ENCODE data around the gene MTG2. TPM values are rescaled to one million over a fixed set of nuclear protein-coding genes. Genes with fewer than 3 reads are reported as not detected.

MTG2 gene
- total and polyA plus RNA-seq, 4 donors = 13.0 to 28.0 (median 24.4) TPM

DNA sequence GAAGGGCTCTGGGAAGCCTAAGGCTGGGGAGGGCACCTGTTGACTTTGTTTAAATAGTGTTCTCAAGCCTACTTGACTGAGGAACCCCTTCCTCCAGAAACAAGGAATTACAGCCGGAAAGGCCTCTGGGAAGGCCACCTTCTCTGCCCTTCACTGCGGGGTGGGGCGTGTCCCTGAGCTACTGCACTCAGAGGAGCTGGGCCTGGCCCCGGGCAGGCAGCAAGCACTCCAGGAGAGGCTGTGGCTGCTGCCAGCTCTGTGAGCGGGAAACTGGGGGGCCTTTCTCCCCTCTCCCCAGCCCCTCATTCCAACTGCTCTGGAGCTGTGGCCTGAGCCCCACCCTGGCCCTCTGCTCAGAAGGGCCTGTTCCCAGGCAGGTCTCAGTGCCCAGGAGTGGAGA, 51.5 kb downstream of the MTG2 start:
- Histone ChIP-seq H3K4me3 (ENCODE audit: low read depth in 1 of 3, low read length in 3 of 3) (no peak overlapping the region), H3K27me3 (ENCODE audit: control insufficient read depth in 4 of 4, insufficient read depth in 4 of 4, low read length in 3 of 4) (no peaks in the 10 kb centered on the region), H3K4me1 (ENCODE audit: control insufficient read depth in 4 of 4, insufficient read depth in 4 of 4, low read length in 3 of 4) (peaks cover 4 to 14% (median 6%) of the 10 kb centered on the region in 4 donors), H3K9me3 (ENCODE audit: control insufficient read depth in 4 of 4, low read length in 3 of 4) (no peaks in the 10 kb centered on the region), H3K36me3 (ENCODE audit: control insufficient read depth in 4 of 4, insufficient read depth in 3 of 4, low read depth in 1 of 4, low read length in 3 of 4) (no peaks in the 10 kb centered on the region), H3K27ac (ENCODE audit: low read depth in 1 of 2, low read length in 2 of 2) (no peak overlapping the region), H3K9ac (ENCODE audit: low read depth in 1 of 2, low read length in 2 of 2) (no peak overlapping the region)
- no peak for DNase-seq (ENCODE audit: low spot score)
- TF ChIP-seq, protein P1, sequence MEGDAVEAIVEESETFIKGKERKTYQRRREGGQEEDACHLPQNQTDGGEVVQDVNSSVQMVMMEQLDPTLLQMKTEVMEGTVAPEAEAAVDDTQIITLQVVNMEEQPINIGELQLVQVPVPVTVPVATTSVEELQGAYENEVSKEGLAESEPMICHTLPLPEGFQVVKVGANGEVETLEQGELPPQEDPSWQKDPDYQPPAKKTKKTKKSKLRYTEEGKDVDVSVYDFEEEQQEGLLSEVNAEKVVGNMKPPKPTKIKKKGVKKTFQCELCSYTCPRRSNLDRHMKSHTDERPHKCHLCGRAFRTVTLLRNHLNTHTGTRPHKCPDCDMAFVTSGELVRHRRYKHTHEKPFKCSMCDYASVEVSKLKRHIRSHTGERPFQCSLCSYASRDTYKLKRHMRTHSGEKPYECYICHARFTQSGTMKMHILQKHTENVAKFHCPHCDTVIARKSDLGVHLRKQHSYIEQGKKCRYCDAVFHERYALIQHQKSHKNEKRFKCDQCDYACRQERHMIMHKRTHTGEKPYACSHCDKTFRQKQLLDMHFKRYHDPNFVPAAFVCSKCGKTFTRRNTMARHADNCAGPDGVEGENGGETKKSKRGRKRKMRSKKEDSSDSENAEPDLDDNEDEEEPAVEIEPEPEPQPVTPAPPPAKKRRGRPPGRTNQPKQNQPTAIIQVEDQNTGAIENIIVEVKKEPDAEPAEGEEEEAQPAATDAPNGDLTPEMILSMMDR (IDR thresholded peaks at IDR 0.05; ENCODE audit: low read depth, low read length, missing input control) = no peak
- TF ChIP-seq, protein P2, sequence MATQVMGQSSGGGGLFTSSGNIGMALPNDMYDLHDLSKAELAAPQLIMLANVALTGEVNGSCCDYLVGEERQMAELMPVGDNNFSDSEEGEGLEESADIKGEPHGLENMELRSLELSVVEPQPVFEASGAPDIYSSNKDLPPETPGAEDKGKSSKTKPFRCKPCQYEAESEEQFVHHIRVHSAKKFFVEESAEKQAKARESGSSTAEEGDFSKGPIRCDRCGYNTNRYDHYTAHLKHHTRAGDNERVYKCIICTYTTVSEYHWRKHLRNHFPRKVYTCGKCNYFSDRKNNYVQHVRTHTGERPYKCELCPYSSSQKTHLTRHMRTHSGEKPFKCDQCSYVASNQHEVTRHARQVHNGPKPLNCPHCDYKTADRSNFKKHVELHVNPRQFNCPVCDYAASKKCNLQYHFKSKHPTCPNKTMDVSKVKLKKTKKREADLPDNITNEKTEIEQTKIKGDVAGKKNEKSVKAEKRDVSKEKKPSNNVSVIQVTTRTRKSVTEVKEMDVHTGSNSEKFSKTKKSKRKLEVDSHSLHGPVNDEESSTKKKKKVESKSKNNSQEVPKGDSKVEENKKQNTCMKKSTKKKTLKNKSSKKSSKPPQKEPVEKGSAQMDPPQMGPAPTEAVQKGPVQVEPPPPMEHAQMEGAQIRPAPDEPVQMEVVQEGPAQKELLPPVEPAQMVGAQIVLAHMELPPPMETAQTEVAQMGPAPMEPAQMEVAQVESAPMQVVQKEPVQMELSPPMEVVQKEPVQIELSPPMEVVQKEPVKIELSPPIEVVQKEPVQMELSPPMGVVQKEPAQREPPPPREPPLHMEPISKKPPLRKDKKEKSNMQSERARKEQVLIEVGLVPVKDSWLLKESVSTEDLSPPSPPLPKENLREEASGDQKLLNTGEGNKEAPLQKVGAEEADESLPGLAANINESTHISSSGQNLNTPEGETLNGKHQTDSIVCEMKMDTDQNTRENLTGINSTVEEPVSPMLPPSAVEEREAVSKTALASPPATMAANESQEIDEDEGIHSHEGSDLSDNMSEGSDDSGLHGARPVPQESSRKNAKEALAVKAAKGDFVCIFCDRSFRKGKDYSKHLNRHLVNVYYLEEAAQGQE (IDR thresholded peaks at IDR 0.05) = no peak
- TF ChIP-seq RXRA (IDR thresholded peaks at IDR 0.05) (no peak), HNF4A (conservative IDR thresholded peaks at IDR 0.05) (no peak), RAD21 (IDR thresholded peaks at IDR 0.05) (no peak), GABPA (IDR thresholded peaks at IDR 0.05 in 1 of 2, conservative IDR thresholded peaks at IDR 0.05 in 1 of 2) (no peak), JUND (IDR thresholded peaks at IDR 0.05) (no peak), SP1 (IDR thresholded peaks at IDR 0.05) (no peak), EGR1 (IDR thresholded peaks at IDR 0.05; ENCODE audit: low read depth in 2 of 2) (no peak), FOXA1 (IDR thresholded peaks at IDR 0.05) (no peak), TAF1 (conservative IDR thresholded peaks at IDR 0.05) (no peak), YY1 (IDR thresholded peaks at IDR 0.05) (no peak), NR2F2 (IDR thresholded peaks at IDR 0.05) (no peak)
- TF ChIP-seq, protein P3, sequence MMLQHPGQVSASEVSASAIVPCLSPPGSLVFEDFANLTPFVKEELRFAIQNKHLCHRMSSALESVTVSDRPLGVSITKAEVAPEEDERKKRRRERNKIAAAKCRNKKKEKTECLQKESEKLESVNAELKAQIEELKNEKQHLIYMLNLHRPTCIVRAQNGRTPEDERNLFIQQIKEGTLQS (IDR thresholded peaks at IDR 0.05) = no peak
- TF ChIP-seq, protein P4, sequence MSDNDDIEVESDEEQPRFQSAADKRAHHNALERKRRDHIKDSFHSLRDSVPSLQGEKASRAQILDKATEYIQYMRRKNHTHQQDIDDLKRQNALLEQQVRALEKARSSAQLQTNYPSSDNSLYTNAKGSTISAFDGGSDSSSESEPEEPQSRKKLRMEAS (IDR thresholded peaks at IDR 0.05) = no peak
- TF ChIP-seq, protein P5, sequence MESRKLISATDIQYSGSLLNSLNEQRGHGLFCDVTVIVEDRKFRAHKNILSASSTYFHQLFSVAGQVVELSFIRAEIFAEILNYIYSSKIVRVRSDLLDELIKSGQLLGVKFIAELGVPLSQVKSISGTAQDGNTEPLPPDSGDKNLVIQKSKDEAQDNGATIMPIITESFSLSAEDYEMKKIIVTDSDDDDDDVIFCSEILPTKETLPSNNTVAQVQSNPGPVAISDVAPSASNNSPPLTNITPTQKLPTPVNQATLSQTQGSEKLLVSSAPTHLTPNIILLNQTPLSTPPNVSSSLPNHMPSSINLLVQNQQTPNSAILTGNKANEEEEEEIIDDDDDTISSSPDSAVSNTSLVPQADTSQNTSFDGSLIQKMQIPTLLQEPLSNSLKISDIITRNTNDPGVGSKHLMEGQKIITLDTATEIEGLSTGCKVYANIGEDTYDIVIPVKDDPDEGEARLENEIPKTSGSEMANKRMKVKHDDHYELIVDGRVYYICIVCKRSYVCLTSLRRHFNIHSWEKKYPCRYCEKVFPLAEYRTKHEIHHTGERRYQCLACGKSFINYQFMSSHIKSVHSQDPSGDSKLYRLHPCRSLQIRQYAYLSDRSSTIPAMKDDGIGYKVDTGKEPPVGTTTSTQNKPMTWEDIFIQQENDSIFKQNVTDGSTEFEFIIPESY (IDR thresholded peaks at IDR 0.05) = no peak
- 82% methylated on average over 5 of the region's 5 CpGs for WGBS

All from liver (tissue), 9 donors.